GM18511 (cell line): Measurements from ENCODE around the gene TTC8.

Experiments used
- ATAC-seq: cut with Tn5 transposase; IDR thresholded peaks from one replicate; pipeline ENCODE4 v1.9.1; 2021; ENCODE audit warnings: mild to moderate bottlenecking, moderate library complexity; ENCODE audit not compliant: unreplicated experiment

Gene TTC8

GRCh38 chr14:88864198-88864597 is 39.7 kb downstream of the TTC8 start:
- ATAC-seq: no peak

DNA sequence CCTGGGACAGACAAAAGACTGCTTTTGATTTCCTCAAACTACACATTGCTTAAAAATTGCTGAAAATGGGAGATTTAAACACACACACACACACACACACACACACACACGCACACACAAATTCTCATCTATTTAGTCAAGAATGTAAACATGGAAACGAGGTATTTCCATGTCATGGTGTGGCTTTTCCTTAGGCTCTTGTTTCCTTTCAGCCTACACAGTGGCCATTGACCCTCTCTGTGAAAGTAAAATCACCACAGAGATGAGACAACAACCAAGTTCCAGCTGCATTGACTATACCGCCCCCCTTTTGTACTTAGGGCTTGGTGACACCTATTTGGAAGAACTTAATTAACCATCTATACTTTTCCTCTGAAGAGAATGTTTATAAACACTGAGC is 41.9 kb downstream of the TTC8 start:
- ATAC-seq: no peak

DNA sequence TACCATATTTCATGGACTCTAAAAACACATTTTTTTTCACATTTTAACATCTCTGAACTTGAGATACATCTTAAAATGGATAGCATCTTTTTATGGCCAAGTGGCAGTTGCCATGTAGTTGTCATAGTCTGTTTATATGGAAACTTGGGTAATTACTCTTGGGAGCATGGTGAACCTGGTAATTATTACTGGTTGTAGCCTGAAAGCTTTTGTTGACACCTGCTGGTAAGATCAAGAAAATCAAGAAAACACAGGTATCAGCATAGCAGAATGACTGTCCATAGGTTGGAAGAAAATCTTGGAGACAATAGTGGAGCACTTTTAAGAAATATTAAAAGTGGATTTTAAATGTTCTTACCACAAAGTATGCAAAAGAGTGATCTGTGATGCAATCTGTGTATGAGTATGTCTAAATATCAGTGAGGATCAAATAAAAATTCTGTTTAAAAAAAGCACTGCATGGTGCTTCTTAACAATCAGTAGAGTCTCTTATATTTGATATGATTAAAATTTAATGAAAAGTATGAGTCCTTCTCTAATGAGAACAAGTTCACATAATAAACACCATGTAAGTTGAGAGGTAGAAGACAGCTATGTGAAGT is 44.2 kb downstream of the TTC8 start:
- no peak for ATAC-seq

- ATAC-seq: no peak
Observed at GRCh38 chr14:88870777-88871176, 46.3 kb downstream of the TTC8 start.

DNA sequence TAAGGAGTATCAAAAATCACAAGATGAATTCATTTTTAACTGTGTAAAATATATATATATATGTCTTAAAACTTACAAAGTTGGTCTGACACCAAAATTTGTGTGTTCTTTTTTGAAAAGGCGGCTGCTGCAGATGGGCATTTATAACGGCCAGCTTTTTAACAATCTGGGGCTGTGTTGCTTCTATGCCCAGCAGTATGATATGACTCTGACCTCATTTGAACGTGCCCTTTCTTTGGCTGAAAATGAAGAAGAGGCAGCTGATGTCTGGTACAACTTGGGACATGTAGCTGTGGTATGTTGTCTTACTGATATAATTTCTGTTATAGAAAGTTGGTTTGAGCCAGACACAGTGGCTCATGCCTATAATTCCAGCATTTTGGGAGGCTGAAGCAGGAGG is 47.0 kb downstream of the TTC8 start:
- no peak for ATAC-seq

GRCh38 chr14:88872976-88873375 is 48.5 kb downstream of the TTC8 start:
- ATAC-seq: no peak

DNA sequence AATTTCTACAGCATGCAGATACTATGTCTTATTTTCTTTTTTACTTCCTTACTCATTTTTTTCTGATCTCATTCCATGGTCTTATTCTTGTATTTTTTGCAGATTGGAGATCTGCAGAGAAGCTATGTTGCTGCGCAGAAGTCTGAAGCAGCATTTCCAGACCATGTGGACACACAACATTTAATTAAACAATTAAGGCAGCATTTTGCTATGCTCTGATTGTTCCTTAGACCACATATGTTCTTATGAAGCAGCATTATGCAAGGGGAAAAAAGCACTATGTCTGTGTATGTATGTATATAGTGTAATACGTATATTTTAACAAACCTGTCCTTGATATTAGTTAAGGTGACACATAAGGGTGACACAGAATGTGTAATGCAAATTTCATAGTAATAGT is 52.7 kb downstream of the TTC8 start:
- ATAC-seq: no peak

DNA sequence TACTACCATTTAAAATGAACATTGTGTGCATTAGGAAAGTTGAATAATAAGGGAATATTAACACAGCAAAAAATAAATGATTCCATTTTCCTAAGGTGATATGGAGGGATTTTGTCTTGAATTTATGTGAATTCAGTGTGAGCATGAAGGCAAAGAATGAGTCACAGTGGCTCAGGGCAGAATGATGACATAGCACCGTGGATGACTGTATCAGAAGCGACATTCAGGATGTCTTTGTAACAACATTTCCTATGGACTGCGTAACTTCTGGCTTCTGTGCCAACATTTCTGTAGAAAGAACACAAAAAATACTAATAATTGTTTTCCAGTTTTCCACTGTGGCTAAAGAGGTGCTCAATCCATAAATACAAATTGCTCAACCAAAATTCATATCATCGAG is 54.6 kb downstream of the TTC8 start:
- ATAC-seq: no peak

GRCh38 chr14:88882236-88882635 is 57.8 kb downstream of the TTC8 start:
- ATAC-seq: no peak

DNA sequence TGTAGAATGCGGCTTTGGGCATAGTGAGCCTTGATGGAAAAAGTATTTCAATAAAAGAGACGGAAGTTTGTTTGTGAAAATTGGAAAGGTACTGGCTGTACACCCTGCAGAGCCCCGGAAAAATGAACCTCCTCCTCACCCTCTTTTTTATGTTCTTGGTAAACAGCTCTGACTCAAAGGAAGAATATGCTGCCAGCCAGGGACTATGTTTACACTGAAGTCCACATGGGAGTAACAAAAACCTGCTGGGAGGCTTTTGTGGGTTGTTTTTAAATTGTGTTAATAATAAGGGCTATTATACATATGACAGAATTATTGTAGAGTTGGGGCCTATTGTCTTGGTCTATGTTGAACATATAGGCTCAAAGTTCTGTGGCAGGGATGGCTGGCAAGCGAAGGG is 70.7 kb downstream of the TTC8 start:
- no peak for ATAC-seq

- ATAC-seq: no peak
Observed at GRCh38 chr14:88901189-88901588, 76.7 kb downstream of the TTC8 start.

DNA sequence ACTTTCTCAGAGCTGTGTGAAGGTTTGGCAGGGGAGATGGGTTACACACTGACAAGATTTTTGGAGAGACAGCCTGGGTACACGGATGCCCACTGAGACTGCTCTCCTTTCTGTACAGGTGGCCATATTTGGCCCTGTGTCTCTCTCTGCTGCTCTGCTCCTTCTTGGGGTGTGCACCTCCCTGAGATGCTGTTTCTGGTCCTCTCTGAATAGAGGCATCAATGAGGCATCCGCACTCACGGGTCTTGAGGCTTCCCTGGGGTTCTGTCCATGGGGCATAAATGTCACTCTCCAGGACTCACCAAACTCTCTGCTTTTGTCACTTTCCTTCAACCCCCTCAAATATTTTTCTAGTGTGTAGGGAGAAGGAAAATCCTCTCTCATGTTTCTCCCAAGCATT is 77.5 kb downstream of the TTC8 start:
- ATAC-seq: no peak

DNA sequence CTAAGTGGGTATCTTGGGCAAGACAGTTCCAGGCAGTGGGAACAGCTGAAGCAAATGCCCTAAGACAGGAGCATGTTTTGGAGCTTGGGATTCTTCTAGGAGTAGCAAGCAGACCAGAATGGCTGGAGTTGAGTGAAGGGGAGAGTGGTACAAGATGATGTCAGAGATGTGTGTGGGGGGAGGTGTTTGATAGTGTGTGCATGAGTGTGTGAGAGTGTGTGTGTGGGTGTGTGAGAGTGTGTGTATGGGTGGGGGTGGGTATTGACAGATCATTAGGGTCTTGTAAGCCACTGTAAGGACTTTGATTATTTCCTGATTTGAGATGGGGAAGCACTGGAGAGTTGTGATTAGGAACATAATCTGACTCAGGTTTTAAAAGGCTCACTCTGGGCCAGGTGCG is 78.4 kb downstream of the TTC8 start:
- no peak for ATAC-seq

- no peak for ATAC-seq
Observed at GRCh38 chr14:88904206-88904647, 79.8 kb downstream of the TTC8 start.

DNA sequence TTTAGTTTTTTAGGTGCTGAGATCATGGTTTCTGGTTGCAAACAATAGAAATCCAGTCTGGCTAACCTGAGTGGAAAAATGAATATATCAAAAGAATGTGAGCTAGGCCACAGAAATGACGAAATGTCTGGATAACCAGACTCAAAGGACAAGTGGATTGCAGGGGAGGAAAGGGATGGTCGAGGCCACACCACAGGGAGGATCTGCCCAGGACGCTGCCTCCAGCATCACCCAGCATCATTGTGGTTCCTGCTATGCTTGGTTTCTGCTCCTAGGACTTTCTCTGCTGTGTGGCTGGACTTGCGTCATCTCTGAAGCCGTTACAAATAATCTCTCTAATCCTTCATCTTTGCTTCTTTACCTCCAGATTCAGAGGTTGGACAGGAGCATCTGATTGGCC is 80.4 kb downstream of the TTC8 start:
- no peak for ATAC-seq

GRCh38 chr14:88908216-88908615 is 83.8 kb downstream of the TTC8 start:
- no peak for ATAC-seq

- no peak for ATAC-seq
Observed at GRCh38 chr14:88910386-88910785, 85.9 kb downstream of the TTC8 start.

DNA sequence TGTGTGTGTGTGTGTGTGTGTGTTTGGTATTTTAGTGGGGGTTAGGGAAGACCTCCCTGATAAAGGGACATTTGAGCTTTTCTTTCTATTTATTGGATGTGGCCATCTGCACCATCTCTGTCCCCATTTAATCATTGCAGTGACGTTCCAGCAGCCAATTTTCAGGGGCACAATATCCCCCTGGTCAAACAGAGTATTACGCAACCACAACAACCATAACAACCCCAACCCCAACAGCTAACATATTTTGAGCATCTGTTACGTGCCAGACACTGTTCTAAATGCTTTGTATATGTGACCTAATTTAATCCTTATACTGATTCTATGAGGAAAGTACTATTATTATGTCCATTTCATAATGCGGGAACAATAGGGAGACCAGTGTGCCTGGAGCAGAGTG is 87.4 kb downstream of the TTC8 start:
- no peak for ATAC-seq

GRCh38 chr14:88914956-88915355 is 90.5 kb downstream of the TTC8 start:
- ATAC-seq: no peak

- no peak for ATAC-seq
Observed at GRCh38 chr14:88919502-88919901, 95.1 kb downstream of the TTC8 start.
